CD4-positive, alpha-beta T cell treated with Interferon alpha-2 for 1 hour (primary cell): ENCODE data around the gene RTRAF.

Source experiments
- DNase-seq, 2 donors: peaks; one replicate each; pipeline ENCODE4 v3.0.0-alpha.2; 2020 to 2022

The RTRAF gene

GRCh38 chr14:51996148-51996746 lies 6.9 kb downstream of the RTRAF start:
- DNase-seq = peak in 1 of 2 donors; percentile 68

GRCh38 chr14:51998348-51998747 lies 9.0 kb downstream of the RTRAF start:
- DNase-seq = no peak

- no peak for DNase-seq
Observed at GRCh38 chr14:51999084-51999483, 9.7 kb downstream of the RTRAF start.

- no peak for DNase-seq
Observed at GRCh38 chr14:52000019-52000582, 10.8 kb downstream of the RTRAF start.

GRCh38 chr14:52000696-52001095 lies 11.3 kb downstream of the RTRAF start:
- no peak for DNase-seq

- no peak for DNase-seq
Observed at GRCh38 chr14:52002542-52002941, 13.2 kb downstream of the RTRAF start.

GRCh38 chr14:52003324-52003723 lies 14.0 kb downstream of the RTRAF start:
- no peak for DNase-seq

GRCh38 chr14:52005625-52006024 lies 16.3 kb downstream of the RTRAF start:
- no peak for DNase-seq

- no peak for DNase-seq
Observed at GRCh38 chr14:52006361-52006760, 17.0 kb downstream of the RTRAF start.

GRCh38 chr14:52007211-52007610 lies 17.9 kb downstream of the RTRAF start:
- DNase-seq = no peak

- DNase-seq = no peak
Observed at GRCh38 chr14:52007637-52008036, 18.3 kb downstream of the RTRAF start.

- no peak for DNase-seq
Observed at GRCh38 chr14:52008136-52008535, 18.8 kb downstream of the RTRAF start.

GRCh38 chr14:52010173-52010693 lies 20.9 kb downstream of the RTRAF start:
- no peak for DNase-seq

GRCh38 chr14:52011523-52011922 lies 22.2 kb downstream of the RTRAF start:
- no peak for DNase-seq

- DNase-seq = no peak
Observed at GRCh38 chr14:52012635-52013034, 23.3 kb downstream of the RTRAF start.

- no peak for DNase-seq
Observed at GRCh38 chr14:52013984-52014600, 24.7 kb downstream of the RTRAF start.

- no peak for DNase-seq
Observed at GRCh38 chr14:52014601-52015267, 25.4 kb downstream of the RTRAF start.

- DNase-seq = no peak
Observed at GRCh38 chr14:52015411-52016030, 26.2 kb downstream of the RTRAF start.

GRCh38 chr14:52018252-52018651 lies 28.9 kb downstream of the RTRAF start:
- no peak for DNase-seq

- DNase-seq = no peak
Observed at GRCh38 chr14:52018970-52019369, 29.6 kb downstream of the RTRAF start.

GRCh38 chr14:52020161-52020714 lies 30.9 kb downstream of the RTRAF start:
- DNase-seq = no peak

- DNase-seq = no peak
Observed at GRCh38 chr14:52020866-52021717, 31.7 kb downstream of the RTRAF start.
